SK-N-SH (cell line): Measurements from ENCODE around the gene FRMD5.

Experiments
- TAF1 ChIP-seq: IDR thresholded peaks from 2 replicates; pipeline ENCODE4 v1.6.1; 2012; ENCODE audit warnings: low read depth, mild to moderate bottlenecking, low read length, moderate library complexity, borderline replicate concordance
- TF ChIP-seq, protein P1 (sequence below): fragments of 200-600 bp; sonication (generic); IDR thresholded peaks from 2 replicates; pipeline ENCODE4 v1.6.1; 2017; ENCODE audit warnings: antibody characterized with exemption, mild to moderate bottlenecking, moderate library complexity
- TF ChIP-seq, protein P2 (sequence below): IDR thresholded peaks from 2 replicates; pipeline ENCODE4 v1.4.0; 2012; ENCODE audit warnings: low read depth

DNA sequence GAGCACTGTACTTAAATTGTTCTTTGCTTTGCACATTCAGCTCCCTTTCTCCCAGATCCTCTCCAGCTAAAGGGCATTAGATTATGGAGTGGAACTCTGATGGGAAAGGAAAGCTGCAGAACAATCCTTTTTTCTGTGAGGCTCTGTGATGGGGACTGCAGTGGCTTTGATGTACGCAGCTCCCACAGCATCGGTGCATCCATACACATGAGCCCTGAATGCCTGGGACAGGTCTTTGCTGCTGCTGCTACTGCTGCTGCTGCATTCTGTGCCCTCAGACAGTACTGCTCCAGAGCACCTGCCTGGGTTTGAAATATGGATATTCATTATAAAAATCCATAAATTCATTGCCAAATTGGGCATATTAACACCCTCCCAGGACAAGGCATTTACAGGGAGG is 203.9 kb downstream of the FRMD5 start:
- TF ChIP-seq, protein P1, sequence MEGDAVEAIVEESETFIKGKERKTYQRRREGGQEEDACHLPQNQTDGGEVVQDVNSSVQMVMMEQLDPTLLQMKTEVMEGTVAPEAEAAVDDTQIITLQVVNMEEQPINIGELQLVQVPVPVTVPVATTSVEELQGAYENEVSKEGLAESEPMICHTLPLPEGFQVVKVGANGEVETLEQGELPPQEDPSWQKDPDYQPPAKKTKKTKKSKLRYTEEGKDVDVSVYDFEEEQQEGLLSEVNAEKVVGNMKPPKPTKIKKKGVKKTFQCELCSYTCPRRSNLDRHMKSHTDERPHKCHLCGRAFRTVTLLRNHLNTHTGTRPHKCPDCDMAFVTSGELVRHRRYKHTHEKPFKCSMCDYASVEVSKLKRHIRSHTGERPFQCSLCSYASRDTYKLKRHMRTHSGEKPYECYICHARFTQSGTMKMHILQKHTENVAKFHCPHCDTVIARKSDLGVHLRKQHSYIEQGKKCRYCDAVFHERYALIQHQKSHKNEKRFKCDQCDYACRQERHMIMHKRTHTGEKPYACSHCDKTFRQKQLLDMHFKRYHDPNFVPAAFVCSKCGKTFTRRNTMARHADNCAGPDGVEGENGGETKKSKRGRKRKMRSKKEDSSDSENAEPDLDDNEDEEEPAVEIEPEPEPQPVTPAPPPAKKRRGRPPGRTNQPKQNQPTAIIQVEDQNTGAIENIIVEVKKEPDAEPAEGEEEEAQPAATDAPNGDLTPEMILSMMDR = no peak
- no peak for TF ChIP-seq TAF1
- TF ChIP-seq, protein P2, sequence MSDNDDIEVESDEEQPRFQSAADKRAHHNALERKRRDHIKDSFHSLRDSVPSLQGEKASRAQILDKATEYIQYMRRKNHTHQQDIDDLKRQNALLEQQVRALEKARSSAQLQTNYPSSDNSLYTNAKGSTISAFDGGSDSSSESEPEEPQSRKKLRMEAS = no peak
